Endothelial cell of umbilical vein (primary cell): ENCODE data around the gene KLRD1. TPM values are rescaled to one million over a fixed set of nuclear protein-coding genes. Genes with fewer than 3 reads are reported as not detected.
A peak's percentile ranks its signal among the peaks of the same experiment; 100 is the strongest.

ENCODE experiments used
- BruUV-seq: library from RNA; stranded (reverse); fragments of 400-500 nt; replicated peaks from 2 replicates; lab custom pipeline; 2021; lab: Mats Ljungman, UMichigan
- CTCF ChIA-PET: fragments of 300-600, 350-600 bp; sonication (Branson Sonifier 250); formaldehyde crosslinking; loops from one replicate; lab custom pipeline; 2021; ENCODE audit warnings: antibody characterized with exemption, inconsistent platforms; lab: Charles Lee
- POLR2A ChIA-PET: fragments of 300-600, 350-600 bp; sonication (Branson Sonifier 250); formaldehyde crosslinking; loops from one replicate; lab custom pipeline; 2021; ENCODE audit warnings: antibody characterized with exemption, inconsistent platforms; lab: Charles Lee
- DNase-seq: peaks from one replicate; pipeline ENCODE4 v3.0.0-alpha.2; 2011; ENCODE audit warnings: low read depth, low spot score
- FAIRE-seq: peaks from 2 replicates; lab custom pipeline; 2011; peaks lifted over from hg19 to GRCh38; lab: Jason Lieb, UNC
- H2AFZ ChIP-seq: 2 replicates; pipeline ENCODE4 v1.6.0; 2012; ENCODE audit warnings: low read depth, low read length, control low read depth, inconsistent platforms
- H3K27ac ChIP-seq: 2 replicates; pipeline ENCODE4 v1.5.1; 2011; ENCODE audit warnings: low read depth, mild to moderate bottlenecking, control low read depth, low read length, moderate library complexity; ENCODE audit not compliant: insufficient read depth
- H3K27me3 ChIP-seq, 2 experiments: 2 replicates each; pipeline versions ENCODE4 v1.6.0 to v1.6.1; 2011; ENCODE audit warnings: low read length in 2 of 2, mixed read lengths in 1 of 2; ENCODE audit not compliant: control insufficient read depth in 2 of 2, insufficient read depth in 2 of 2
- H3K36me3 ChIP-seq, 2 experiments: 2 replicates in 1 of 2; 3 replicates in 1 of 2; pipeline ENCODE4 v1.5.1; 2011; ENCODE audit warnings: low read length in 2 of 2, mild to moderate bottlenecking in 1 of 2, moderate library complexity in 1 of 2; ENCODE audit not compliant: control insufficient read depth in 2 of 2, insufficient read depth in 2 of 2; ENCODE audit errors: extremely low read depth in 1 of 2
- H3K4me1 ChIP-seq: 3 replicates; pipeline ENCODE4 v1.5.1; 2011; ENCODE audit warnings: mild to moderate bottlenecking, low read length; ENCODE audit not compliant: control insufficient read depth, insufficient read depth; ENCODE audit errors: extremely low read depth
- H3K4me2 ChIP-seq: 2 replicates; pipeline ENCODE4 v1.6.1; 2011; ENCODE audit warnings: low read length, control low read depth, mixed read lengths; ENCODE audit not compliant: insufficient read depth
- H3K4me3 ChIP-seq, 3 experiments: fragments of 200-600 bp in 1 of 3; sonication (generic), shearing (Covaris generic) in 1 of 3; replicated peaks in 1 of 3; 2 replicates each; pipeline ENCODE4 v1.5.1; 2011 to 2016; ENCODE audit warnings: control low read depth in 3 of 3, low read length in 3 of 3, mild to moderate bottlenecking in 2 of 3, inconsistent platforms in 1 of 3, low read depth in 1 of 3, moderate library complexity in 1 of 3; ENCODE audit not compliant: insufficient read depth in 1 of 3
- H3K79me2 ChIP-seq: 2 replicates; pipeline ENCODE4 v1.6.0; 2012; ENCODE audit warnings: low read length, inconsistent platforms; ENCODE audit not compliant: control insufficient read depth, insufficient read depth
- H3K9ac ChIP-seq: replicated peaks from 2 replicates; pipeline ENCODE3; 2011; ENCODE audit warnings: low read length, control low read depth; ENCODE audit not compliant: insufficient read depth; ENCODE audit errors: extremely low read depth
- H3K9me1 ChIP-seq: replicated peaks from 3 replicates; pipeline ENCODE4 v1.6.0; 2011; ENCODE audit warnings: mild to moderate bottlenecking, low read length; ENCODE audit not compliant: control insufficient read depth, insufficient read depth; ENCODE audit errors: extremely low read depth
- H3K9me3 ChIP-seq: replicated peaks from 2 replicates; pipeline ENCODE4 v1.5.1; 2012; ENCODE audit warnings: low read length, inconsistent platforms; ENCODE audit not compliant: control insufficient read depth, insufficient read depth
- H4K20me1 ChIP-seq: replicated peaks from 2 replicates; pipeline ENCODE3; 2011; ENCODE audit warnings: mild to moderate bottlenecking, low read length; ENCODE audit not compliant: control insufficient read depth, insufficient read depth; ENCODE audit errors: extremely low read depth
- CTCF ChIP-seq, 2 donors: IDR thresholded peaks; 1 replicate in 1 of 2; 2 replicates in 1 of 2; pipeline ENCODE4 v1.5.1; 2011; ENCODE audit warnings: low read length in 2 of 2, mild to moderate bottlenecking in 2 of 2, moderate library complexity in 2 of 2, control low read depth in 1 of 2, inconsistent platforms in 1 of 2, low read depth in 1 of 2; ENCODE audit not compliant: insufficient read depth in 1 of 2; ENCODE audit errors: extremely low read depth in 1 of 2
- EZH2 ChIP-seq: IDR thresholded peaks from 2 replicates; pipeline ENCODE4 v1.6.1; 2012; ENCODE audit warnings: borderline replicate concordance, low read depth, mild to moderate bottlenecking, moderate library complexity, low read length, inconsistent platforms; ENCODE audit not compliant: severe bottlenecking
- FOS ChIP-seq: IDR thresholded peaks from 2 replicates; pipeline ENCODE4 v1.6.1; 2011; ENCODE audit warnings: mild to moderate bottlenecking, low read length, moderate library complexity, borderline replicate concordance; ENCODE audit not compliant: insufficient read depth
- GATA2 ChIP-seq: IDR thresholded peaks from 2 replicates; pipeline ENCODE4 v1.7.0; 2011; ENCODE audit warnings: low read depth, mild to moderate bottlenecking, moderate library complexity, mixed read lengths, low read length; ENCODE audit not compliant: insufficient read length, insufficient read depth
- JUN ChIP-seq: IDR thresholded peaks from 2 replicates; pipeline ENCODE4 v1.6.1; 2011; ENCODE audit warnings: borderline replicate concordance, low read depth; ENCODE audit not compliant: insufficient read length, insufficient read depth
- MAX ChIP-seq: IDR thresholded peaks from 2 replicates; pipeline ENCODE4 v1.6.1; 2011; ENCODE audit not compliant: insufficient read depth, insufficient read length
- MYC ChIP-seq: IDR thresholded peaks from one replicate; pipeline ENCODE4 v1.6.1; 2011; ENCODE audit warnings: mild to moderate bottlenecking, low read depth, low read length
- POLR2A ChIP-seq: IDR thresholded peaks from 2 replicates; pipeline ENCODE4 v1.6.1; 2012; ENCODE audit warnings: low read depth, mild to moderate bottlenecking, control low read depth, low read length
- POLR2AphosphoS5 ChIP-seq: IDR thresholded peaks from 2 replicates; pipeline ENCODE4 v1.6.1; 2012; ENCODE audit warnings: low read depth, mild to moderate bottlenecking, control low read depth, low read length, moderate library complexity; ENCODE audit not compliant: insufficient read depth
- dilution Hi-C: fragments of 300-500 bp; cut with MboI; formaldehyde crosslinking; loops from one replicate; pipeline ENCODE4 v1.15.0; 2019; ENCODE audit warnings: low sequenced_read_pairs; ENCODE audit not compliant: extremely low pct_ligation_motif_present
- intact Hi-C: fragments of 100-400 bp; cut with micrococcal nuclease; formaldehyde crosslinking; loops from one replicate; pipeline ENCODE4 v1.10.0; 2022
- polyA plus RNA-seq, 4 experiments: library from polyadenylated mRNA; depleted of rRNA in 3 of 4; stranded (reverse) in 3 of 4; unstranded in 1 of 4; fragments of >200 nt; gene quantifications; 2 replicates each; pipeline versions ENCODE4 v1.2.1 to v1.2.3, GENCODE V29; 2011 to 2012; ENCODE audit warnings: missing spikeins in 1 of 4
- total RNA-seq: library from RNA; stranded (reverse); gene quantifications from 2 replicates; pipeline ENCODE4 v1.2.3, GENCODE V29; 2021

KLRD1 gene
- total and polyA plus RNA-seq, 2 donors (not counting 3 experiments of a cell fraction or from before 2014, with no cell fraction given) = 0.13 to 0.15 TPM

GRCh38 chr12:10364815-10365622 lies 57.3 kb downstream of the KLRD1 start:
- peak overlapping the region; percentile 99 for H2AFZ ChIP-seq
- peaks cover 26% of the 10 kb centered on the region for H3K4me1 ChIP-seq
- no peaks in the 10 kb centered on the region for H3K27me3 ChIP-seq
- TF ChIP-seq GATA2 (no peak), POLR2AphosphoS5 (no peak), POLR2A (no peak), MAX (no peak), CTCF (IDR thresholded peaks at IDR 0.05; ENCODE audit: extremely low read depth in 1 of 2, insufficient read depth in 1 of 2, low read depth in 1 of 2, low read length in 2 of 2) (no peak), MYC (no peak), JUN (no peak), FOS (no peak), EZH2 (no peak)
- H3K9me1 ChIP-seq = no peaks in the 10 kb centered on the region
- peak; percentile 75 for FAIRE-seq
- POLR2A ChIA-PET = no interaction called here
- no TSS peak for BruUV-seq
- H3K4me3 ChIP-seq = peak overlapping the region; percentile 62 to 93 (median 78)
- peak overlapping the region; percentile 81 for H3K9ac ChIP-seq
- DNase-seq = peak; percentile 82
- H3K4me2 ChIP-seq = peak overlapping the region; percentile 93
- intact Hi-C loops = loop anchor here (2.0 to 10.0 kb wide), 2 partner anchors 350 to 358 kb away; partner anchors contain the start of genes CLEC12B and YBX3
- no peaks in the 10 kb centered on the region for H4K20me1 ChIP-seq
- CTCF ChIA-PET = interaction anchor here (1.2 to 3.2 kb wide), 8 partner anchors 9 to 614 kb away, joined by 3 to 18 read pairs (median 6); no protein-coding TSS in a partner anchor
- no peaks in the 10 kb centered on the region for H3K9me3 ChIP-seq
- dilution Hi-C loops = no loop called here
- H3K79me2 ChIP-seq = no peaks in the 10 kb centered on the region
- H3K27ac ChIP-seq = peak overlapping the region; percentile 77
- no peaks in the 10 kb centered on the region for H3K36me3 ChIP-seq
